Activated T-helper 1 cell treated with Interleukin-2 at 50 U/mL for 16 hours (primary cell): Measurements from ENCODE around the gene AURKAIP1.
"Not testable (repeated sequence)": the region's sequence is repeated elsewhere in the genome, so short reads cannot be mapped to it uniquely, and the experiment has no call there.

ENCODE experiments used
- DNase-seq: peaks from one replicate; pipeline ENCODE4 v3.0.0-alpha.2; 2020; ENCODE audit warnings: low read depth

The AURKAIP1 gene

DNA sequence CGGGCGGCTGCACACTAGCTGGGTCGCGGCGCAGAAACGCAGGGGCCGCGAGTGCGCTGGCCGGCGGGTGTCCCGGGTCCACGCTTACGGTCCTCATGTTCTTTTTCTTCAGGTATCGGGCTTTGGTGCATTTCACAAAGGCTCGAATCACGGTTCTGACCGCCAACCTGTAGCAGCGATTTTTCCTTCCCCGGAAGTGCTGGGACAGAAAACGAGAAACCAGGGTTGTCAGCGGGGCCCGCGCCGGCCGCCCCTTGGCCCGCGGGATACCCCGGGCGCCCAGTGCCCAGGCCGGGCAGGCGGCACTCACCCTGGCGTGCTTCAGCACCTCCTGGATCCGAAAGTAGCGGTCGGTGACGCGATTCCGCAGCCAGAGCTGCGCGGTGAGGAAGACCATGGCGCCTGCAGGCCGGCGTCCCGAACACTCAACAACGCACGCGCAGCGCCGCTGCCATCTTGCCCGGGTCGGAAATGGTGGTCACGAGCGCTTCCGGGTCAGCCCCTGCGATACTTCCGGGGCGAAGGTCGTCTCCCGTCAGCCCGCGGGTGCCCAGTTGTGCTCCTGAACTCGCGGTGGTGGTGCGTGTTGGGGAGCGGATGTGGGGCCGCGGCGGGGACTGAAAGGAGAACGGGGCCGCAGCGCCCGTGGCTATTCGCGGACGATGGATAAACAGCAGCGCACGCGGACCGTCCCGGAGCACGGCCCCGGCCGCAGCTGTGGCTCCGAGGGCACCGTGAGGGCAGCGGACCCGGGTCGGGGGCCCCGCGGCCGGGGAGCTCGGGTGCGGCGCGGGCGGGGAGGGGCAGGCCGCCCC lies 32.0 kb upstream of the AURKAIP1 start, which contains the start of gene MRPL20:
TSS of gene MRPL20 (minus strand) at position 473 of the 815 bp plus-strand sequence. CDS start at position 397, 76 bp downstream.
- DNase-seq = peak; percentile 95

DNA sequence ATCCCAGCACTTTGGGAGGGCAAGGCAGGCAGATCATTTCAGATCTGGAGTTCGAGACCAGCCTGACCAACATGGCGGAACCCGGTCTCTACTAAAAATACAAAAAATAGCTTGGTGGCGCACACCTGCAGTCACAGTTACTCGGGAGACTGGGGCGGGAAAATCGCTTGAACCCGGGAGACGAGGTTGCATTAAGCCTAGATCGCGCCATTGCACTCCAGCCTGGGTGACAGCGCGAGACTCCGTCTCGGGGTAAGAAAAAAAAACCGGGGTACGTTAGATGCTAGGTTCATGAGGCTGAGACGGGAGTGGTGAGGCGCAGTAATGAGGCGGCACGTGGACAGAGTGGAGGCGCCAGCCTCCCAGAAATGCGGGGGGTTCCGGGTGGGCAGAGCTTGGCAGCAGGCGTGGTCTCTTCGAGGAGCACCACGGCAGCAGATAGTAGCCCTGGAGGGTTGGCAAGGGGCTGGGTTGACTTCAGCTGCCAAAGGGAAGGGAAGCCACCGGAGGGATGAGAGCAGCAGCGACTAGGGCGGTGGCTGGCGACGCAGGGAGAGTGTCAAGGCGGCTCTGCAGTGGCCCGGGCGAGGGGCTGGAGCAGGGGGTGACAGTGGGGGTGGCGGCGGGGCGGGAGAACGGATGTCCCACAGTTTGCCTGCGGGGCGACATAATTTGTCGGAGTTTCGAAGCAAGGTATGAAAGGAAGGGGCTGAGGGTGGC lies 31.3 kb upstream of the AURKAIP1 start:
- DNase-seq = no peak

DNA sequence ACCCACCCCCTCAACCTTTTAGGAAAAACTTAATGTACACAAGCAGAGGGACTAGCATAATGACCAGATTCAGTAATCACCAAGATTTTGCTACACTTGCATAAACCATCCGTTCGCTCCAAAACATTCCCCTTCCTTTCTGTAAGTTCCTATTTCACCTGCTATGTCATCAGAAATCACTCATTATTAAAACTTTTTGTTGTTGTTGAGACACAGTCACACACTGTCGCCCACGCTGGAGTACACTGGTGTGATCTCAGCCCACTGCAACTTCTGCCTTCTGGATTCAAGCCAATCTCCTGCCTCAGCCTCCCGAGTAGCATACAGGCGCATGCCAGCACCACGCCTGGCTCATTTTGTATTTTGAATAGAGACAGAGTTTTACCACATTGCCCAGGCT lies 28.6 kb upstream of the AURKAIP1 start:
- no peak for DNase-seq

DNA sequence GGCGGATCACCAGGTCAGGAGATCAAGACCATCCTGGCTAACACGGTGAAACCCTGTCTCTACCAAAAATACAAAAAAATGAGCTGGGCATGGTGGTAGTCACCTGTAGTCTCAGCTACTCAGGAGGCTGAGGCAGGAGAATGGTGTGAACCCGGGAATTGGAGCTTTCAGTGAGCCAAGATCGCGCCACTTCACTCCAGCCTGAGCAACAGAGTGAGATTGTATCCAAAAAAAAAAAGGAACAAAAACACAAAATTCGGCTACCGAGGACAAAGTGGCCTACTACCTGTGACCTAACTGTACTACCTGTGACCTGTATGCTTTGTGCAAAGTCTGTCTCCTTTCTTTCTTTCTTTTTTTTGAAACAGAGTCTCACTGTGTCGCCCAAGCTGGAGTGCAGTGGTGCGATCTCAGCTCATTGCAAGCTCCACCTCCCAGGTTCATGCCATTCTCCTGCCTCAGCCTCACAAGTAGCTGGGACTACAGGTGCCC lies 27.9 kb upstream of the AURKAIP1 start:
- DNase-seq = not testable (repeated sequence)

DNA sequence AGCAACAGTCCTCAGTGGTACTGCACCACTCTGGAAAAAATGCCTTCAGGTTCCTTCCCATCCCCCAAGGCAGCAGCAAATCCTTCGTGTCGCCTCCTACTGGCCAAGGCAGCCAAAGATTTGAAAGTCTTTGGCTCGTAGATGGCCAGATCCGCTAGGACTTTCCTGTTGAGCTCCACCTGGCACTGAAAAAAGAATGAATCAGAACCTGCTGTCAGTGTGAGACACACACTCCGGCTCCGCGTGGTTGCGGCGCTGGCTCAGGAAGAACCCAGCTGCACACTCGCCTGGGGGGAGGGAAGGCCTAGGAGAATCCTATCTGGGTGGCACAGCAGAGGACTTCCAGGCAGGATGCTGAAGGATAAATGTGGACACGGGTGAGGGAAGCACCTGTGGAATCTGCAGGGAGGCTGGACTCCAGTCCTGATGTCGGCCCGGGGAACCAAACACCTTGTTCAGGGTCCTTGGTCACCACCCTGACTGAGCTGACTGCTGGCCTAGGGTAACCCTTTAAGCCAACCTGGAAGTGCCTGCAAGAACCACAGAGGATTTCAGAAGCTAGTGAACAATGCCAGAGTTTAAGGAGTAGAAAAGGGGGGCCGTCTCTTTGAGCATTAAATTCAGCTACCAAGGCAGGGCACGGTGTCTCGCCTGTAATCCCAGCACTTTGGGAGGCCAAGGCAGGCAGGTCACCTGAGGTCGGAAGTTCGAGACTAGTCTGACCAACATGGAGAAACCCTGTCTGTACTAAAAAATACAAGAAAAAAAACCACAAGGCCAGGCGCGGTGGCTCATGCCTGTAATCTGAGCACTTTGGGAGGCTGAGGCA lies 27.3 kb upstream of the AURKAIP1 start:
- no peak for DNase-seq

DNA sequence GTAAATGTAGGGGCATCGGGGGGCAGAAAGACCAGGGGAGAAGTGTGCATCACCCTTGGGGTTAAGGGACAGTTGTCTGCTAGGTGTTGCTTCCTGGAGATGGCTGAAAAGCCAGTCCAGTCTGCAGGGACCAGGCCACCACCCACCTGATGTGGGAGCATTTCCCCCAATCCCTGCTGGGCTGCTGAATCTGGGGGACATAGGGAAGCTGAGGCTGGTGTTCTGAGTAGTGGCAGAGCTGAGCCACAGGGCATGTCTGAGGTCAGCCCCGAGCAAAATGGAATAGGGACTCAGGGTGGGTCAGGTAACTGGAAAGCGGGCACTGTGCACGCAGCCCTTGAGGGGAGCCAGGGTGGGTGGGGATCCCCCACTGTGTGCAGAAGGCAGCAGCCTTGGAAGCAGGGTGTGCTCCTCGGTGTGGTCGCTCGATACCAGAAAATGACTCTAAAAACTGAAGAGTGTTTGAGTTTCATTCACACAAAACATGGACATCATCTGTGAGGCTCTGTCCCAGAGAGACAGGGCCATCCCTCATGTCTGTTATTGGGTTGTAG lies 26.5 kb upstream of the AURKAIP1 start:
- DNase-seq = no peak

DNA sequence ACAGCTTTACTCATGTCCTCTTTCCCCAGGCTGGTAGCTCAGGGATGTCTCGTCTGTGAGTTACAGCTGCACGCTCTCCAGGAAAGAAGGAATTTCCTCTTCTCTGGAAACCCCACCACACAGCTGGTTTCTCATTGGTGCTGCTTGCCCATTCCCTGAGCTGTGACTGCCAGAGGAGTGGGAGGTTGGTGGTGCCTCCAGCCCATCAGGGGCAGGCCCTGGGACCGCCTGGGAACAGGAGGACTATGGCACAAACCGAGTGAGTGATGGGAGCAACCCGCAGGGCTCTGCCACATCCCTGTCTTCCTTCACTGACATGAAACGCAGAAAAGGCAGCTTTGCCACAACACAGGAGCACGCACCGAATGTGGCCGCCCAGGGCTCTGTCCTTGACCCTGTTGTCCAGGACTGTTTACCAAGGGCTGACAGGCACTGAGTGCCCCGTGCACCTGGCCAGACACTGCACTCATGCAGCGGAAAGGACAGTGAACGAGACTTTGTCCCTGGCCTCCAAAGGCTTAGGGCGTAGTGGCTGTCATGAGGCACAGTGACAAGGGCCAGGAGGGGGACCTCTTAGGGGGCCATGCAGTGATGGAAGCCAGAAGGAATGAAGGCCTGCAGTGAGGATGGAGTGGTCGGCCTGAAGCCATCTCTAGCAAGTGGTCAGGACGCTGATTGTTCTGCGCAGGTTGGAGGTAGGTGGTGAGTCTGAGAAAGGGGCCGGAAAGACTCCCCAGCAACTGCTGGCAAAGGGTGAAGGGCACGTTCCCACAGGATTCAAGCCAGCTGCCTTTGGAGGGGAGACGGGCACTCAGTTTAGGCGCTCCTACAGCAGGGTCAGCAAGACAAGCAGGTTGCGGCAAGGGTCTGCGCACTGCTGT lies 25.8 kb upstream of the AURKAIP1 start:
- no peak for DNase-seq

DNA sequence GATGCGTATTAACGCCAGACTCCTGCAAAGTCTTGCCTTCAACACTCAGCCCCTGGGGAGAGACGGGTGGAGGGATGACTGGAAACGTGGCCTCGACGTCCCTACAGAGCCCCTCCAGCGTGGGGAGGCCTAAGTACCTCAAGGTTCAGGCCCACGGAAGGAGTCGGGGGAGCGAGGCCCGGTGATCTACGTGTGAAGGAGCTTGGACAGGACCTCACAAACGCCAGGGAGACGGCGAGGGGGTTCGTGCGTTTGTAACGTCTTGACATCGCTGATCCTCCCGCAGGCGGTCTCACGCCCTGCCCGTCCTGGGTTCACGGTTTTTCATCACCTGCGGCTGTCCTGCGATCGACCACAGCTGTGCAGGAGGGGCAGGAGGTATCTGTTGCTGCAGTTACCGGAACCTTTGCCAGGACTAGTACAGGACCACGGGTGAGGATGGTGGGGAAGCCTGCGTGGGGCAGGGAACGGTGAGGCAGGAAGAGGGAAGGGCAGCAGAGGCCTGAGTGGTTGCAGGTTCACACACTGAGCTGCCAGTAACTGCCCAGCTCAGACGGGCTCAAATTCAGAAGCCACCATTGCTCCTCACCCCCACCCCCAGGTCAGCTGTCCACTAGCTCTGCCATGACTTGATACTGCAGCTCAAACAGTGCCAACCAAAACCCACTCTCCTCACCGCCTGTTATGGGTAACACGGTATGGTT lies 25.0 kb upstream of the AURKAIP1 start:
- no peak for DNase-seq

DNA sequence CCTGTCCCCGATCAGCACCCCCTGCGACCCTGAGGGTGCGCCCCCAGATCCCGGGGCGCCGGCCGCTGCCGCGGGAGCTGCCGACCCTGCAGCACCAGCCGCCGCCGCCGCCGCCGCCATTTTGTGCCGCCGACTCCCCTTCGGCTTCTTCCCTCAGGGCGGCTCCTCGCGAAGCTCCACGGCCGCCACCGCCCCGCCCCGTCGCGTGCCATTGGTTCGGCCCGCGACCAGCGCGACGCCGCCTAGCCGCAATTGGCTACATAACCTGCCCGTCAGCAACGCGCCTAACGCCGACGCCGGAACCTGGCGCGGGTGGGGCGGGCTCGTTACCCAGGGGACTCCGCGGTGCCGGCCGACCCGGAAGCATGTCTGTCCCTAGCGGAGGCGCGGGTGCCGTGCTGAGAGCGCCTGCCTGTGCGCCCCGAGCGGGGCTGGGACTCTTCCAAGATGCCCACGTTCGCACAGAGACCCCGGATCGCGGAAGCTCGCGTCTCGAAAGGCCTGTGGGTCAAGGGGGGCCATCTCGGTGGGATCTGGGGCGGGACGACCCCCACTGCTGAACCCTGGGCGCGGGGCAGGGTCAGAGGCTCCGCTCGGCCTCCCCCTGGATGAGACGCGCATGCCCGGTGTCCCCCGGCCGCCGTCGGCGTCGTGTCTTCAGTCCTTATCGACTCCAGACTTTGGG lies 24.3 kb upstream of the AURKAIP1 start, which contains the start of gene CCNL2:
TSS of gene CCNL2 (minus strand) at position 149 of the 685 bp plus-strand sequence. CDS start at position 120, 29 bp downstream.
- peak; percentile 100 for DNase-seq

DNA sequence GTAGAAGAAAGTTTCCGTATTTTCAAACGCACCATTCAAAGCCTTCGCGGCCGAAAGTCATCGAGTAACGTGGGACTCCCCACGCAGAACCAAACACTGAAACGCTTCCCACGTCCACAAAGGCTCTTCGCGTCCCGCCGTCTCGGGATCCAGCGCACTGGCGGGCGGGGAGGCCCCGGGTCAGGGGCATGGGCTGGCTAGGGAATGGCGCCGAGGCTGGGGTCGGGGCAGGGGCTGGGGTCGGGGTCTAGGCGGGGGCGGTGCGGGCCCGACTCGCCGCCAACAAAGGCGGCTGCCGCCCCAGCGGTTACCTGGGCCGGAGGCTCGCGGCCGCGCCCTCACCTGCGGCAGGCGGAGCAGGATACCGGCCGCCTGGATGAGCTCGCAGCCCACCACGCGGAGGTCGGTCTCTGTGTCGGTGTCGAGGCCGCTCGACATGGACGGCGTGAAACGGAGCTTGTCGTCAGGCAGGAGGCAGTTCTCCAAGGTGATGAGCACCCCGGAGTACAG lies 23.7 kb upstream of the AURKAIP1 start:
- DNase-seq = no peak

DNA sequence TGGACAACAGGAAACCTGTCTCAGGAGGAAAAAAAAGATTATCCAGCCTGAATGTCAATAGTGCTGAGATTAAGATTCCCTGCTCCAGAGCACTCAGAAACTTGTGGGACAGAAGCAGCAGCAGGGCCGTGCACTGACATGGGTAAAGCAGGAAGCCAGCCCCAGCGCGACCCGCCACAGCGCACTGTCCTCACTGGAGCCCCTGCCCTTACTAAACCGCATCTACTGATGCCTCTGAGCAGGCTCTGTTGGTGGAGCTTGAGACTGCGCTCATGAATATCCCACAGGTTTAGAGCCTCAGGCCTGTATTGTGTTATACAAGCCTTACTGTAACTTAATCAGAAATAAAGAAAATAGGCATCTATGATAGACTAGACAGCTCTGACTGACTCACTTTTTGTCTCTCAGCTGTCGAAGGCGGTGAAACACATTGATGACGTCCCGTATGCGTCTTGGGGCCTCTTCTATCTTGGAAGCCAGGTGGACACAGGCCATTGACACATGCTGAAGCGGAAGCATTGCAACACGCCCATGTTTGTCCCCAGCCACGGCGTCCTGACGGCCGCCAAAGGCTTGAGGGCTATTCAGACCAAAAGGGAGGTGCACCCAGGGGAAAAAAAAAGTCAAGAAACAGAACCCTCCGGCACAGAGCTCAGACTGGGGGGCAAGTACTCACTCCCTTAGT lies 23.0 kb upstream of the AURKAIP1 start:
- DNase-seq = no peak

DNA sequence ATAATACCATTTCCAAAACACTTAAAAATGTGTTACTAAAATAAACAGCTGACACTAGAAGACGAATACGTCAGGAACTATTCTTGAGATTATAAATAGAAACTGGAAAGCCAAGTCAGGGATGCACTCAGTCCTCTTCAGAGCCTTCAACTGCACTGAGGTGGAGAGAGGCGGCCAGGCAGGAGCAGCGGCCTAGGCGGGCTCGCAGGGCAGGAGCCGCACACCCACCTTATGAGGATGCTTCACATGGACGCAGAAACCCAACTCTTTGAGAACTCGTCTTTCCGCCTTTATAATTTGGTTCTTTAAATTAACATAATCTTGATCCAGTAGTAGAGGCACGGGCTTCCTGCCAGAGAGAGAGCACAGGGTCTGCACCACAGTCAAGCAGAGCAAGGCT lies 20.2 kb upstream of the AURKAIP1 start:
- no peak for DNase-seq

DNA sequence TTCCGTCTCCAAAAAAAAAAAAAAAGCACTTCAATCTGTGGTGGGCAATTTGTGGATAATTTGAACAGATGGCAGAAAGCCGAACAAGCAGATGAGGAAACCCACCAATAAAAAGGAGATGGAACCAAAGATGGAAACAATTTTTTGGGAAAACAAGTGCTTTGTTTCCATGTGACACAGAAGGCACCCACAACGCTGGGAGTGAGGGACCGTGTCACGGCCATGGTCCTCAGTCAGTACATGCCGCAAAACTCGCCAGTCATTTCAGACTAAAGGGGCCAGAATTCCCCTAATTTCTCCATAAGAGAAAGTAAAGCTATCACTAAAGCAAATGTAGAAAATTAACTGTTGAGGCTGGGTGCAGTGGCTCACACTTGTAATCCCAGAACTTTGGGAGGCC lies 19.1 kb upstream of the AURKAIP1 start:
- DNase-seq = no peak

DNA sequence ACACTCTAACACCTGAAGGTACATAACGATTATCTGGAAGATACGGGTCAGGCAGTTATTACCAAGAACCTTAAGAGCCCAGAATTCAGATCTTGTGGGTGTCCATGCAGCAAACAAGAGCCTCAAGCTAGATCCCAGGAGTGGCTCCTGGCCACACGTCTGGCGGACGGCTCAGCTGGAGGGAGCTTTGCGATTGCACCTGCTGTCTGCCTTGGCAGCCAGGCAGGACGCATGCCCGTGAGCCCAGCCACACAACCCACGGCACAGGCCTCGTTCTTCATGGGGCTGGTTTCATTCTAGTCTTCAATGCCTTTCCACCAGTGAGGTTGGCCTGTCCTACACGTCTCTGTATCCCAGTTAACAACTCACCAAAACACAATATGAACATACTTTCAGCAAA lies 18.4 kb upstream of the AURKAIP1 start:
- DNase-seq = no peak

DNA sequence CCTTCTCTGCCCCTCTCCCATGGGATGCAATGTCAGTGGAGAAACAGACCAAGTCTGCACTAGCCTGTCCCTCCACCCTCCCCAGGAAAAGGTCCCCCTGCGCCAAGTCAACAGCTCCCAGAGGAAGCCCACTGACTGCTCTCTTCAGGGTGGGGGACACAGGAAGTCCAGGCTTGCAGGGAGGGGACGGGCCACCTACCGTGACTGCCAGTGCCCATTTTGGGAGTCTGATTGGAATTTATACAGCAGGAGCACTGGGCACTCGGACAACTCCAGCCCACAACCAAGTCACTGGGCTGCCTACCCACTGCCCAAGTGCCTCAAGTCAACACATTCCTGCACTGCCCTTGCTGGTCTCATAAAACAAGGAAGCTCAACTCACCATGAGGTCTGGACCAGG lies 18.0 kb upstream of the AURKAIP1 start:
- DNase-seq = no peak

DNA sequence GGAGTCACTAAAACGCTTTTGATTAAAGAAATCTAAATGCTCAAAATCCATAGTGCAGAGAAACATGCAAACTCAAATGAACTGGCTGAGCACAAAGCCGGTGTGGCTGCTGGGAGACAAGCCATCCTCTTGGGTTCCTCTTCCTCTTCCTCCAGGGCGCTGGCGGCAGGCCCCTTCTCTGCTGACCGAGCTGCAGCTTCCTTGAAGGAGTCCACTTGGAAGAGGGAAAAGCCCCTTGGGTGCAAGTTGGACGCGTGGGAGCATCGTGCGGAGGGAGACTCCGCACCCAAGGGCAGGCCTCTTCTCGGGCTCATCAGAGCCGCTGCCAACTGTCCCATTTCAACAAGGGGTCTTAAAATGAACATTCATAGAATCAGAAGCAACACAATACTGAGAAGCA lies 16.2 kb upstream of the AURKAIP1 start:
- no peak for DNase-seq

DNA sequence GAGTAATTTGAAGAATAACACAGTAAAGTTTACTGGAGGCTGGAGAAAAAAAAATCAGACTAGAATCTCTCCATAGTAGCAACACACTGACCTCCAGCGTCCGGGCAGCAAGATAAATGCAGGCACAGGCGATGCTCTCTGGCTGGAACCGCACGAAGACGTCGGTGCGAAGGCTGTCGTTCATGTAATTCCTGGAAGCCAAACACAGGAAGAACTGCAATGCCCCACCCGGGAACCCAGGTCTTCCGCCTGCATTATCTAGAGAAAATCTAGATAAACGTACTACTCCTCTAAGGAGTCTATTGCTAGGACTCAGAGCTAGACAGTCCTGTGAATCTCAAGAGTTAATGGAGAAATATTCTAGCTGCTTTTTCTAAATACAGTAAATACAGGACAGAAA lies 15.7 kb upstream of the AURKAIP1 start:
- DNase-seq = no peak

DNA sequence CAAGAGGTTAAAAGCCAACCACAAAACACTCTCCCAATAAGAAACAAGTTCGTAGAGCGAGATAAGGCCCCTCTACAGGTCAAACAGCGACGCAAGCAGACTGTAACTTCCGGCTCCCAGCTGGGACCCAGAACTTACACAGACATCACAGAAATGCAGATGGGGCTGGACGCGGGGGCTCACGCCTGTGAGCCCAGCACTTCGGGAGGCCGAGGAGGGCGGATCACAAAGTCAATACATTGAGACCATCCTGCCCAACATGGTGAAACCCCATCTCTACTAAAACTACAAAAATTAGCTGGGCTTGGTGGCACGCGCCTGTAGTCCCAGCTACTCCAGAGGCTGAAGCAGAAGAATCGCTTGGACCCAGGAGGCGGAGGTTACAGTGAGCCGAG lies 13.1 kb upstream of the AURKAIP1 start:
- no peak for DNase-seq
